ENCODE results near the gene SELL.
A peak's percentile ranks its signal among the peaks of the same experiment; 100 is the strongest.

The SELL gene

DNA sequence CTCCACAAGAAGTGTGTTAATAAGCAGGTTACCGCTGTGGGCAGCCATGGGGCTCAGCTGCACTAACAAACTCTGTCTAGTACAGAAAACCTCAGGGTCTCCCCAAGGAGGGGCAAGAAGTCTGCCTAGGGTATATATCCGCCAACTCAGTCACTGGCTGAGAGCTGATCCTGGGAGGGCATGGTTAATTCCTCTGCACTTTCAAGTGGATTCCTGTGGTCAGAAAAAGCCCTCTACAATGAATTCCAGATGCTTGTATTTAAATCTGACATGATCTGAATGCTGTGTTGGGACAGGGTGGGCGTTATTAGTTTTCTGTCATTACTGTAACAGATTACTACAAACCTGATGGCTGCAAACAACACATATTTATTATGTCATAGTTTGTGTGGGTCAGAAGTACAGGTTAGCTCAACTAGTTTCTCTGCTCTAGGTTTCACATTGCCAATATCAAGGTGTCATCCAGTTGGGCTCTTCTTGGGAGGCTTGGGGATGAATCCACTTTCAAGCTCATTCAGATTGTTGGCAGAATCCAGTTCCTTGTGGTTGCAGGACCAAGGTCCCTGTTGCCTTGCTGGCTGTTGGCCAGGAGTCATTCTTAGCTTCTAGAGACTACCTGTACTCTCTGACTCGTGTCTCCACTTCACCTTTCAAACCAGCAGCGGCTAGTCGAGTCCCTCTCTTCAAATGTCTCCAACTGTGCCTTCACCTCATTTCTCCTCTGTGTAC lies 30.4 kb upstream of the SELL start:
- peak; percentile 72 for DNase-seq (ENCODE audit: low read depth)
- TF ChIP-seq, protein P1, sequence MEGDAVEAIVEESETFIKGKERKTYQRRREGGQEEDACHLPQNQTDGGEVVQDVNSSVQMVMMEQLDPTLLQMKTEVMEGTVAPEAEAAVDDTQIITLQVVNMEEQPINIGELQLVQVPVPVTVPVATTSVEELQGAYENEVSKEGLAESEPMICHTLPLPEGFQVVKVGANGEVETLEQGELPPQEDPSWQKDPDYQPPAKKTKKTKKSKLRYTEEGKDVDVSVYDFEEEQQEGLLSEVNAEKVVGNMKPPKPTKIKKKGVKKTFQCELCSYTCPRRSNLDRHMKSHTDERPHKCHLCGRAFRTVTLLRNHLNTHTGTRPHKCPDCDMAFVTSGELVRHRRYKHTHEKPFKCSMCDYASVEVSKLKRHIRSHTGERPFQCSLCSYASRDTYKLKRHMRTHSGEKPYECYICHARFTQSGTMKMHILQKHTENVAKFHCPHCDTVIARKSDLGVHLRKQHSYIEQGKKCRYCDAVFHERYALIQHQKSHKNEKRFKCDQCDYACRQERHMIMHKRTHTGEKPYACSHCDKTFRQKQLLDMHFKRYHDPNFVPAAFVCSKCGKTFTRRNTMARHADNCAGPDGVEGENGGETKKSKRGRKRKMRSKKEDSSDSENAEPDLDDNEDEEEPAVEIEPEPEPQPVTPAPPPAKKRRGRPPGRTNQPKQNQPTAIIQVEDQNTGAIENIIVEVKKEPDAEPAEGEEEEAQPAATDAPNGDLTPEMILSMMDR (conservative IDR thresholded peaks at IDR 0.05; ENCODE audit: control insufficient read depth, insufficient read depth, low read depth, low read length): no peak
- no peak overlapping the region for H3K4me3 ChIP-seq (ENCODE audit: control insufficient read depth, low read depth, low read length)

DNA sequence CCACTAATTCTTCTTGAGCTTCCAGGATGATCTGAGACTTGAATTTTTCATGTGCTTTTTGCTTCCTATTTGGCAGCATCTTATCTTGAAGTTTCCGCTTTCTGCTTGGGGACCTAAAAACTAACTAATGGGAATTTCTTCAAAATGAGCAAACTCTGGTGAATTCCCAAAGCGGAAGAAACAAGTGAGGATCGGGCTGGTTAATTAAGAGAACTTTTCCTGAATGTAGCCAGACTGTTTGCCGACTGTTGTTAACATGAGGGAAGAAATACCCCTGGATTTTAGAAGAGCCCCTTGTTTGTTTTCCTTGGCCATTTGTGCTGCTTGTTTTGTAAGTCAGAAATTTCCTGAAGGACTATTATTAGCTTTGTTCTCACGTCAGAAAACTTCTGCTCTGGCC lies 28.6 kb upstream of the SELL start:
- H3K4me3 ChIP-seq (ENCODE audit: control insufficient read depth, low read depth, low read length): no peak overlapping the region
- DNase-seq (ENCODE audit: low read depth): no peak
- TF ChIP-seq, protein P1 (conservative IDR thresholded peaks at IDR 0.05; ENCODE audit: control insufficient read depth, insufficient read depth, low read depth, low read length): no peak

DNA sequence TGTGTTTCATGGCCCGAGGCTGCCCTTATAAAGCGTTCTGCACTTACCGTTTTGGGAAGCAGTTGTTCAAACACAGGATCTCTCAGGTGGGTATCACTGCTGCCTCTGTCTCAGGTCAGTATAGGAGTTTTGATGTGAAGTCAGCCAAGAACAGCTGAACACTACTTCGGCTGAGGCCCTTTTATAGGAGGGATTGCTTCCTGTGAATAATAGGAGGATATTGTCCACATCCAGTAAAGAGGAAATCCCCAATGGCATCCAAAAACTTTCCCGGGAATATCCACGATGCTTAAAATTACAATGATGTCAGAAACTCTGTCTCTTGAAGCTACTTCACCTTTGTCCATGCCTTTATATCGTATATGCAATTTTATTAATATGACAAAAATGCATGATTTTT lies 22.5 kb upstream of the SELL start, which contains the start of gene SELE:
SELE (minus strand) TSS at position 156 of the 400 bp plus-strand sequence. CDS start 467 bp downstream, outside the sequence.
- DNase-seq (ENCODE audit: low read depth): no peak
- TF ChIP-seq, protein P1 (conservative IDR thresholded peaks at IDR 0.05; ENCODE audit: control insufficient read depth, insufficient read depth, low read depth, low read length): no peak
- H3K4me3 ChIP-seq (ENCODE audit: control insufficient read depth, low read depth, low read length): no peak within 1 kb of the TSS

DNA sequence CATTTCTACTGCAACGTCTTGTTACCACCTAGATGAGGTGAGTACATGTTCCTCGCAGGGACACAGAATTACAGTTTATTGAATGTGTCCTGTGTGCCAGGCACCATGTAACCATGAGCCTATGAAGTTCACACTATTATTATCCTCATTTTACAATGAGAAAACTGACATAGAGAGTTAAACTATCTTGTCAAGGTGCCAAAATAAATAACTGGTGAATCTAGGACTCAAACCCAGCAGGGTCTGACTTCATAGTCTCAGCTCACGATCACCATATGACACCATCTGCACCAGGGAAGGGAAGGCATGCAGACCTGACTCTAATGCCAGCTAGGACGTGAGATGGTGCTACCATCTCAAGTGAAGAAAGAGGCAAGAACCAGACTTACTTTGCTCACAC lies 20.0 kb upstream of the SELL start:
- TF ChIP-seq, protein P1 (conservative IDR thresholded peaks at IDR 0.05; ENCODE audit: control insufficient read depth, insufficient read depth, low read depth, low read length): no peak
- no peak overlapping the region for H3K4me3 ChIP-seq (ENCODE audit: control insufficient read depth, low read depth, low read length)
- DNase-seq (ENCODE audit: low read depth): no peak

DNA sequence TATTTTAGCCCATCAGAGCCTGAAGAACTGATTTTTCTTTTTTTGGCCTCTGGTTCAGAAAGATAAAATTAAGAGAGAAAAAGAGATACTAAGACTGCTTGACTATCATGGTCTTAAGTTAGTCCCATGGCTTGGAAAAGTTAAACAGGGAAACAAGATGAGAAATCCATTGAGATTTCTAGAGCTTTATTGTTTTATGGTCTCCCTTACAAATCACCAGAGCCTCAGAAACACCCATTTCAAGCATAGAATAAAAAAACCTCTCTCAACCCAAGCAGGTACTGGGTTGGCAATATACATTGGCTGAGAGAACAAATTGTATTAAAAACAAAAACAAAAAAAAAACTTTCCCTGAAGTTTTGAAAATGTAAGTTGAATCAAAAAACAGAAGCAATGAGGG lies 18.6 kb upstream of the SELL start:
- no peak overlapping the region for H3K4me3 ChIP-seq (ENCODE audit: control insufficient read depth, low read depth, low read length)
- TF ChIP-seq, protein P1 (conservative IDR thresholded peaks at IDR 0.05; ENCODE audit: control insufficient read depth, insufficient read depth, low read depth, low read length): no peak
- DNase-seq (ENCODE audit: low read depth): no peak

DNA sequence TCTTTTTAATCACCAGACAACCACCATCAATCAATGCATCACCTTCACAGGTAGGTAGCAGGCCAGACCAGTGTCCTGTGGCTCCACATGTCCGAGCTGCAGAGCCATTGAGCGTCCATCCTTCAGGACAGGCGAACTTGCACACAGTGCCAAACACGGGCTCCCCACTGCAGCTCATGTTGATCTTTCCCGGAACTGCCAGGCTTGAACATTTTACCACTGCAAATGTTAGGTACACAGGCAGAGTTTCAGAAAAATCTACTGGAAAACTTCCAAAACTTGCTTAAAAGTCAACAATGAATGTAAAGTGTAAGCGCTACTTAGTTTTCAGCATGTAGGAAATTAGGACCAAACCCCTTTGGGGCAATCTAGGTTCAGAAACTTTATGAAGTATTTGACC lies 15.9 kb upstream of the SELL start:
- H3K4me3 ChIP-seq (ENCODE audit: control insufficient read depth, low read depth, low read length): no peak overlapping the region
- DNase-seq (ENCODE audit: low read depth): no peak
- TF ChIP-seq, protein P1 (conservative IDR thresholded peaks at IDR 0.05; ENCODE audit: control insufficient read depth, insufficient read depth, low read depth, low read length): no peak
